Stimulated activated CD8-positive, alpha-beta memory T cell treated with anti-CD3 and anti-CD28 coated beads, Interleukin-2, amount 100 ng/mL, for 1 hour (primary cell): ENCODE results near the gene PPP2R3B.
"Not testable (repeated sequence)": the region's sequence is repeated elsewhere in the genome, so short reads cannot be mapped to it uniquely, and the experiment has no call there.

Experiments
- DNase-seq, 2 donors: peaks; one replicate each; pipeline ENCODE4 v3.0.0-alpha.2; 2020; ENCODE audit warnings: low read depth in 2 of 2

The PPP2R3B gene

DNA sequence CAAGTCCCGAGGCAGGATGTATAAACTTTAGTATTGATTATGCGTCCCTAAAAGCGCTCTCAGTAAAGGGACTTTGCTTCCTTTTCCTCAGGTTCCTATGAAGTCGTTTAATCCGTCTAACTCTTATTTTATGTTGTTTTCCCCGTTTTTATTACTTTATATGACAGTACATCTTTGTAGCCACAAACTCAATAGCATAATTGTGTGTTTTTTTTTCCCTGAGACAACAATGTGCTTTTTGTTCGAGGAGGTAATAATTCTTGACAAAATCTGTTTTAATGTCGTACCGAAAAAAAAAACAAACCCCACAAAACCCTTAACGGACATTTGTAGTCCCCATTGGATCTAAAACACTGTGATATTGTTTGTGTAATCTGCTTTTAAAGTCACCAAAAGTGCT, 17.9 kb upstream of the PPP2R3B start:
- no peak for DNase-seq

- DNase-seq: no peak
These were observed 16.1 kb upstream of the PPP2R3B start for GRCh38 chrX:402857-403256.

DNA sequence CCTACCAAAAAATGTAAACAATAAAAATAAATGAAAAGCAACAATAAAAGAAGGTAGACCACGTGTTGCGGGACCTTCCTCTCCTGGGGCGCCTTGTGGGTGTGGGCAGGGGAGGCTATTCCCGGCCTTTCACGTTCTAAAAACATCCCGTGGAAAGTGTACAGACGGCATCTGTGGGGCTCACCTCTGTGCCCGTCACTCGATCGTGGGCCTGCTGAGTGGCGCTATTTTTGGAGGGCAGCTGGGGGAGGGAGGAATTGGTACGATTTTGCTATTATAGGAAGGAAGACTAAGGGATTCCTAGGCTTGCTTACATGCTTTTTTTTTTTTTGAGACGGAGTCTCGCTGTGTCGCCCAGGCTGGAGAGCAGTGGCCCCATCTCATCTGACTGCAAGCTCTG, 13.6 kb upstream of the PPP2R3B start:
- no peak for DNase-seq

DNA sequence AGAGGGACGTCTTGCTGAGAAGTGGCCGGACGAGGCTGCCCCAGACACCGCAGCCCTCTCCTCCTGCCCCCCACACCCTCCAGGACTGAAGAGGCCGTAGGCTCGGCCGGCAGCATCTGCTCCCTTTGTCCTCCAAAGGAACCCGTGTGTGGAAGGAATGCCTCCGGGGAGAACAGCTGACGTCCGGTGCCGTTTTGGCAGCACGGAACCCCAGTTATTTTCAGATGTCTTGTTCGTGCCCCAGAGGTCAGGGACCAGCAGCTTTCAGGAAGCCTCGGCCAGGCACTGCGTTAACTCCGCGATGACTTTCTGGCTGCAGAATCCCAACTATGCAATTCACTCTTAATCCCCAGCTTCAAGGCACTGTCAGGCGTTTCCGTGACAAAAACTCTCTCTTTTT, 10.9 kb upstream of the PPP2R3B start:
- DNase-seq: no peak

DNA sequence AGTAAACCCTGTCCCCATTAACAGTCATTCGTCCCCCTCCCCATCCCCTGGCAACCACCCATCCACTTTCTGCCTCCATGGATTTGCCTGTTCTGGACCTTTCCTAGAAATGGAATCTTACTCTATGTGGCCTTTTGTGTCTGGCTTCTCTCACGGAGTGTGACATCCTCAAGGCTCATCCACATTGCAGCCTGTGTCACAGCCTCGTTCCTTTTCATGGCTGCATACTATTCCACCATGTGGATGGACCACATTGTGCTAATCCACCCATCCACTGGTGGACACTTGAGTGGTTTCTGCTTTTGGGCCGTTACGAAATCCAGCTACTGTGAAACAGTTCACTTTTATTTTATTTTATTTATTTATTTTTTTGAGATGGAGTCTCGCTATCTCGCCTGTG, 8.1 kb upstream of the PPP2R3B start:
- no peak for DNase-seq

GRCh38 chrX:392575-392846, 5.8 kb upstream of the PPP2R3B start:
- no peak for DNase-seq

DNA sequence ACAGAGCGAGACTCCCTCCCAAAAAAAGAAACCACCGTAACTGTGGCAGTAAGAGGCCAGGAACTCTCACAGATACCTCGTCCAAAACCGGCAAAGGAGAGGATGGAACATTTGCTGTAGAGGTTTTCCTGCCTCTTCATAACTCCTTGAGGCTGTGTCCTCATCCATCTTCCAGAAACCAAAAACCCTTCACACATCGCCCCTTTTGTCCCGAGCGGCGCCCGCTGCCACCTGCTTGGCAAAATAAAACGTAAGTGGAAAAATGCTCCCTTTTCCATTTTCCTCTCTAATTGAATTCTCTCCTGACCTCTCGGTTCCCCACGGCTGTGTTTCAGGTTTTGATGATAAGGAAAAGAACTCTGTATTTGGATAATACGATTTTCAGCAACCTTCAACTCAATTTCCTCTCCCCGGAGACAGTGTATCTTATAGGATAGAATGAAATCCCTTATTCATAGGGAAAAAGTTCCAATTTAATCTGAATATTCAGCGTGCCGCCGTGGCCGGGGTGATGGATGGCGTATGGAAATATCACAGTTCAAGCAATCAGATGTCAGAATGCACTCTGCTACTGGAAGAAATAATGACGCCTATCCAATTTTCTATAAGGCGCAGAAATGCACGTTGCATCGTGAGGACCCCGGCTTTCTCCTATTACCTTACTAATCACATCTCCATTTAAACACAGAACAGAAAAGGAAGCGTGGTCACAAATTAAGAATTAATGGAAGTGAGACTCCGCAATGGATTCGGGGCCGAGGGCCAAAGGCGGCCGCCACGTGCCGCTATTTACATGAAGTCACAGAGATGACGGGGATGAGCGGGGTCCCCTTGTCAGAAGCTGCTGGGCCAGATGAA, 5.2 kb upstream of the PPP2R3B start:
- DNase-seq: no peak

DNA sequence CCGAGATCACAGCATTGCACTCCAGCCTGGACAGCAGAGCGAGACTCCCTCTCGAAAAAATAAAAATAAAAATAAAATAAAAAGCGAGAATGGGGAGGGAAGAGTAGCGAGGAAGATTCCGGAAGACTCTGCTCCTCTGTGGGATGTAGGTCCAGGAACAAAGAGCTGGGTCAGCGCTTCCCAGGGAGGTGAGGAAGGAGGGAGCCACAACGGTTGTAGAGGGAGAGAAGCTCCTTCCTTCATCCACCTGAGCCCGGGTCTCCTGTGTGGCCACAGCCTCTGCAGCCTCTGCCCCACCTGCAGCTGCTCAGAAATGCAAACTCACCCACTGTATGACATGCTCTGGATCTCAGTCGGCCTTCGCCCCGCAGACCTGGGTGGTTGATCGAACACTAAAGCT, 3.8 kb upstream of the PPP2R3B start:
- DNase-seq: no peak

GRCh38 chrX:389021-389441, 2.3 kb upstream of the PPP2R3B start:
- no peak for DNase-seq

DNA sequence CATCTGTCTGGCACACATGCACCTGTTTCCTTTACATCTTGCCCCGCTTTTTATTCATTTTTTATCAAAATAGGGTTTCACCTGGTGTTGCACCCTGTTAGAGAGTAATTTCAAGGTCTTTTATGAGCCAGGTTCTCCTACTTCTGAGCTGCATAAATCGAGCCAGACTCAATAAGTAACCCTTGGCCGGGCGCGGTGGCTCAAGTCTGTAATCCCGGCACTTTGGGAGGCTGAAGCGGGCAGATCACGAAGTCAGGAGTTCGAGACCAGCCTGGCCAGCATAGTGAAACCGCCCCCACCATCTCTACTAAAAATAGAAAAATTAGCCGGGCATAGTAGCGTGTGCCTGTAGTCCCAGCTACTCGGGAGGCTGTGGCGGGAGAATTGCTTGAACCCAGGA, 1.0 kb upstream of the PPP2R3B start:
- DNase-seq: no peak

DNA sequence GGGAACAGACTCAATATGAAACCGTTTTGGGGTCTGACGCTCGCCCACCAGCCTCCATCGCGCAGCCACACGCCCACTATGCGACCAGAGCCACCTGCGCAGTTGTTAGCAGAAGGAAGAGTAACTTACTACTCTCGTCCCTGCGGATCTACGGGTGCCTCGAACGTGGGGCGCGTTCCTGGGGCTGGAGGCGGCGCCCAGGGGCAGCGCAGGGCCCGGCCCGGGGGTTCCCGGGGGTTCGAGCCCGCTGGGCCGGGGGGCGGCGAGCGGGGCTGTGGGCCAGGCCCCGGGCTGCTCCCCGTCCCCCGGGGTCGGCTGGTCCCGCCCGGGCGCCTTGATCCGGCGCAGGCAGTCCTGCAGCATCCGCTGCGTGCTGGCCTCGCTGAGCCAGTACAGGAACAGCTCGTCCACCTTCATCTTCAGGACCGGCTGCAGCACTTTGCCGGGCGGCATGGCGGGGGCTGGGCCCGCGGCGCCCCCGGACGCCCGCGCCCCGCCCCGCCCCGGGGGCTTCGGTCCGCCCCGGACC, 404 bp downstream of the PPP2R3B start:
- no peak for DNase-seq

- DNase-seq: not testable (repeated sequence)
These were observed 971 bp downstream of the PPP2R3B start for GRCh38 chrX:385736-386135.

DNA sequence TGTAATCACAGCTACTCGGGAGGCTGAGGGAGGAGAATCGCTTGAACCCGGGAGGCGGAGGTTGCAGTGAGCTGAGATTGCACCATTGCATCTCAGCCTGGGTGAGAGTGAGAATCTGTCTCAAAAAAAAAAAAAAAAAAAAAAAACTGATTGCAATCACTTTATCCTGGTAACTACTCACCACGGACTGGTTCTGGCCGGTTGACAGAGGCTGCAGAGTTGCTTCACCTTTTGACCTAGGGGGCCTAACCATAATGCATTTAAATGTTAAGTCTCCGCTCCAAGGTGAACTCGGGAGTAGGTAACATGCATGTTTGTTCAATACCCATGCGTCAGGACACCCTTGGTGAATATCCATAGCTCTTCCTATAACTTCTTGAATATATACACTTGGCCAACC, 1.8 kb downstream of the PPP2R3B start:
- no peak for DNase-seq

DNA sequence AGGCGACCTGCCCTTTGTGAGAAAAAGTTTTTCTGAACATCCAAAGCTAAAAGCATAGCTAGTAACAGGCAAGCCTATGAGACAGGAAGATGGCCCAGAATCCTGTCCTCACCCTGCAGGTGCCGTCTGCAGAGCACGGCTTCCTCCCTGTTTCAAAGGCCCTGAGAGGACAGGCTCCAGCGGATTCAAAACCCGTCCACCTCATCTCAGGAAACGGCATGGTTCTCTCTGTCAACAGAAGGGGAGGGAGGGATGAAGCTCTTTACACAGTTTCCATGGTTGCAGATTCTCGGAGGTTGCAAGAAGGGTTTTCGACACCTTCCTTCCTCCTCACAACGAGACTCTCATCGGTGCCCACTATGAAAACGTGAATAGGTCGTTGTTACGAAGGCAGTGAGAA, 8.3 kb downstream of the PPP2R3B start:
- no peak for DNase-seq

DNA sequence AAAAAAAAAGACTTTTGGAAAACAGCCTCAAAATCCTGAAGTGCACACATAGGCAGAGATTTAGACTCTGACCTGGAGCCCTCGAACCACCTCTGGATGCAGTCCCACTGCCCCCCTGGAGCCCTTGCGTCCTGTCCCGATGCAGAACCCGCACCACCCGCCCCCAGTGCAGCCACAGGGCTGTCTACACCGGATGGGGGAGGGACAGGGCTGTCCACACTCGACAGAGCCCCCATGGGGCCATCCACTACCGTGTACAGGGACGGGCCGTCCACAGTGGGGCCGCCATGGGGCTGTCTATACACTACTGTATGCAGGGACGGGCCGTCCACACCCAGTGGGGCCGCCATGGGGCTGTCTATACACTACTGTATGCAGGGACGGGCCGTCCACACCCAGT, 10.5 kb downstream of the PPP2R3B start:
- DNase-seq: not testable (repeated sequence)

- no peak for DNase-seq
These were observed 11.3 kb downstream of the PPP2R3B start for GRCh38 chrX:375181-376036.

DNA sequence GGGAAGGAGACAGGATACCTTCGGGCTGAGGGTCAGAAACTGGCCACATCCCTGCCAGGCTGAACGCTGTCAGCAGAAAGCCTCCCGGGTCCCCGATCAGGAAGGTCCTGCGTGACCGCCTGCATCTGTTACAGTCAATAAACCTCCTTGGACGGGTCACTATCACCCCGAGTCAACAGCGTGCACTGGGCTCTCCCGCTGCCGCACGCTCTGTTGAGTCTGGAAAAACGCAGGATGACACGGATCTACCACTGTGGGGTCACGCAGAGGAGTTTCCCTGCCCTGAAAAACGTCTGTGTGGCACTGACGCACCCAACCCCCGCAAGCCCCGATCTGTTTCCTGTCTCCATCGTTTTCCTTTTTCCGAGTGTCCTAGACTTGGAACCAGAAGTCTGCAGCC, 12.1 kb downstream of the PPP2R3B start:
- no peak for DNase-seq

DNA sequence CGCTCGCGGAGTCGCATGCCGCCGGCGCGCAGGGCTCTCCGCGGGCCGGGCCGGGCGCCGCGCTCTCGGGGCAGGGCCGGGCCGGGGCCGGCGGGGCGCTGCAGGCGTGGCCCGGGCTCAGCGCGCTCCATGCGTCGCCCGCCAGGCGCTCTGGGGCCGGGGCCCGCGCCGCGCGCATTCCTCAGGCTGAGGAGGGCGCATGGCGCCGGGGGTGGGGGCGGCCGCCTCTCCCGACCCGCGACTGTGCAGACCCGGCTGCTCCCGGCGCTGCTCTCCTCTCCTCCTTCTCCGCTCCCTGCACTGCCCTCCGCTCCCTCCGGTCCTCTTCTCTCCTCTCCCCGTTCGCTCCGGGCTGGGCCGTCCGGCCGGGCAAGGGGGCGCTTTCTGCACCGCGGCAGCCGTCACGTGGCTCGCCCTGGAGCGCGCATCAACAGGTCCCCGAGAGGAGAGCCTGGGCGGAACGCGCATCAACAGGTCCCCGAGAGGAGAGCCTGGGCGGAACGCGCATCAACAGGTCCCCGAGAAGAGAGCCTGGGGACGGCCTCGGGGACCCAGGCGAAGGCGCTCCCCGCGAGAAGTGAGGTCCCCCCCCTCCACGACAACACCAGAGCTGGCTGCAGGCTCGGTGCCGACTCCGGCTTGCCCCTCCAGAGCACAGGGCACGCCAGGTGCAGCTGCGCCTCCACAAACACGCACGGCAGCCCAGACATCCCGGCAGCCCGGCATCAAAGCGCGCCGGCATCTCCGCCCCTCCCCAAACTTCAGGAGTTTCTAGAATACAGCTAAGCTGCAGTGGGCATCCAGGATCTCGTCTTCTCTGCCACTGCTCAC, 12.9 kb downstream of the PPP2R3B start:
- no peak for DNase-seq

DNA sequence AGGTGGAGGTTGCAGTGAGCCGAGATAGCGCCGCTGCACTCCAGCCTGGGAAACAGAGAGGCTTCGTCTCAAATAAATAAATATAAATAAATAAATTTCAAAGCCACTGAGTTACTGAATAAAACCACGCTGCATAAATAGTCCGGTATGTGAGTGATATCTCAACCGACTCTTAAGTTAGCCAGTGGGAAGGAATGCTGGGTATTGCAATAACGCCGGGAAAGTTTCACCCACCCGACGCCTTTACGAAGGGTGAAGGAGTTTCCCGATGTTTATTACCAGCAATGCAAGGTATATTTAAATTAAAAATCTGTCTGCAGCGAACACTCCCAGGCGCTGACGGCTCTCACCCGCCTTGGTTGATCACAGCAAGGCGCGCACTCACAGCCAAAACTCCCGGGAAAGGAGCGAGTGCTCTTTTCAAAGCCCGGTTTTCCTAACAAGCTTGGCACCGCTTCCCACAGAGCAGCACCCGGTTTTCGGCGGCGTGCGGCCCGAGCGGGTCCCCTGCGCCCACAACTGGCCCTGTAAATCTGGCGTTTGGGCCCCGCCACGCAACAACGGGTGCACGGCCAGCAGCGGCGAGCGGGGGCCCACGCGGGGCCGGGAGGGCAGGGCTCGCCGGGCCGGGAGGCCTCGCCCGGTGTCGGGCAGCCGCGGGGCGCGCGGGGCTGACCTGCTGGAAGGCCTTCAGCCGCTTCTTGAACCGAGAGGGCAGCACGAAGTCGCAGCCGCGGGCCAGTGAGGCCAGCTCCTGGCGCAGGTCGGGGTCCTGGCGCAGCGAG, 13.7 kb downstream of the PPP2R3B start:
- no peak for DNase-seq

GRCh38 chrX:371907-372306, 14.8 kb downstream of the PPP2R3B start:
- no peak for DNase-seq
